ENCODE results near the gene CEP126. TPM values are rescaled to one million over a fixed set of nuclear protein-coding genes. Genes with fewer than 3 reads are reported as not detected.
"Not testable (repeated sequence)": the region's sequence is repeated elsewhere in the genome, so short reads cannot be mapped to it uniquely, and the experiment has no call there.

Gene CEP126
- total and polyA plus RNA-seq, 2 of the 13 experiments (the other 11 are each of a cell fraction or from before 2014, with no cell fraction given) = 1.4 to 1.7 TPM

DNA sequence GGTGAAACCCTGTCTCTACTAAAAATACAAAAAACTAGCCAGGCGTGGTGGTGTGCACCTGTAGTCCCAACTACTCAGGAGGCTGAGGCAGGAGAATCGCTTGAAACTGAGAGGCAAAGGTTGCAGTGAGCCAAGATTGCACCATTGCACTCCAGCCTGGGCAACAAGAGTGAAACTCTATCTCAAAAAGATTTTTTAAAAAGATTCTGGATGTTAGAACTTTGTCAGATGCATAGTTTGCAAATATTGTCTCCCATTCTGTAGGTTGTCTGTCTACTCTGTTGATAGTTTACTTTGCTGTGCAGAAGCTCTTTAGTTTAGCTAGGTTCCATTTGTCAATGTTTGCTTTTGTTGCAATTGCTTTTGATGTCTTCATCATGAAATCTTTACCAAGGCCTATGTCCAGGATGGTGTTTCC, 79.3 kb downstream of the CEP126 start (continued):
- TF ChIP-seq, protein P1, sequence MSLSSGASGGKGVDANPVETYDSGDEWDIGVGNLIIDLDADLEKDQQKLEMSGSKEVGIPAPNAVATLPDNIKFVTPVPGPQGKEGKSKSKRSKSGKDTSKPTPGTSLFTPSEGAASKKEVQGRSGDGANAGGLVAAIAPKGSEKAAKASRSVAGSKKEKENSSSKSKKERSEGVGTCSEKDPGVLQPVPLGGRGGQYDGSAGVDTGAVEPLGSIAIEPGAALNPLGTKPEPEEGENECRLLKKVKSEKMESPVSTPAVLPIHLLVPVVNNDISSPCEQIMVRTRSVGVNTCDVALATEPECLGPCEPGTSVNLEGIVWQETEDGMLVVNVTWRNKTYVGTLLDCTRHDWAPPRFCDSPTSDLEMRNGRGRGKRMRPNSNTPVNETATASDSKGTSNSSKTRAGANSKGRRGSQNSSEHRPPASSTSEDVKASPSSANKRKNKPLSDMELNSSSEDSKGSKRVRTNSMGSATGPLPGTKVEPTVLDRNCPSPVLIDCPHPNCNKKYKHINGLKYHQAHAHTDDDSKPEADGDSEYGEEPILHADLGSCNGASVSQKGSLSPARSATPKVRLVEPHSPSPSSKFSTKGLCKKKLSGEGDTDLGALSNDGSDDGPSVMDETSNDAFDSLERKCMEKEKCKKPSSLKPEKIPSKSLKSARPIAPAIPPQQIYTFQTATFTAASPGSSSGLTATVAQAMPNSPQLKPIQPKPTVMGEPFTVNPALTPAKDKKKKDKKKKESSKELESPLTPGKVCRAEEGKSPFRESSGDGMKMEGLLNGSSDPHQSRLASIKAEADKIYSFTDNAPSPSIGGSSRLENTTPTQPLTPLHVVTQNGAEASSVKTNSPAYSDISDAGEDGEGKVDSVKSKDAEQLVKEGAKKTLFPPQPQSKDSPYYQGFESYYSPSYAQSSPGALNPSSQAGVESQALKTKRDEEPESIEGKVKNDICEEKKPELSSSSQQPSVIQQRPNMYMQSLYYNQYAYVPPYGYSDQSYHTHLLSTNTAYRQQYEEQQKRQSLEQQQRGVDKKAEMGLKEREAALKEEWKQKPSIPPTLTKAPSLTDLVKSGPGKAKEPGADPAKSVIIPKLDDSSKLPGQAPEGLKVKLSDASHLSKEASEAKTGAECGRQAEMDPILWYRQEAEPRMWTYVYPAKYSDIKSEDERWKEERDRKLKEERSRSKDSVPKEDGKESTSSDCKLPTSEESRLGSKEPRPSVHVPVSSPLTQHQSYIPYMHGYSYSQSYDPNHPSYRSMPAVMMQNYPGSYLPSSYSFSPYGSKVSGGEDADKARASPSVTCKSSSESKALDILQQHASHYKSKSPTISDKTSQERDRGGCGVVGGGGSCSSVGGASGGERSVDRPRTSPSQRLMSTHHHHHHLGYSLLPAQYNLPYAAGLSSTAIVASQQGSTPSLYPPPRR (CRISPR knock-in tag; IDR thresholded peaks at IDR 0.05; ENCODE audit: borderline replicate concordance) = peak; percentile 94
- TF ChIP-seq HNF4G (IDR thresholded peaks at IDR 0.05; ENCODE audit: borderline replicate concordance, low read depth, low read length) = peak; percentile 42; the same call in 1 of the 2 replicates
- TF ChIP-seq HNF4G (CRISPR knock-in tag; IDR thresholded peaks at IDR 0.05; ENCODE audit: borderline replicate concordance, low read depth); CREB1 (IDR thresholded peaks at IDR 0.05): not testable (repeated sequence)
- peak; percentile 78; the same call in 1 of the 2 replicates for TF ChIP-seq KDM1A (CRISPR knock-in tag; IDR thresholded peaks at IDR 0.05)
- 0 out of 2 replicates have a peak, but pooled peaks have one; percentile 47 for TF ChIP-seq KLF6 (CRISPR knock-in tag; IDR thresholded peaks at IDR 0.05)
- peak; percentile 91; the same call in 1 of the 2 replicates for TF ChIP-seq TBX3 (IDR thresholded peaks at IDR 0.05; ENCODE audit: borderline replicate concordance)
- peak; percentile 87 for TF ChIP-seq ZNF644 (CRISPR knock-in tag; IDR thresholded peaks at IDR 0.05; ENCODE audit: low read depth)
- TF ChIP-seq TEAD3 (CRISPR knock-in tag; optimal IDR thresholded peaks at IDR 0.05; ENCODE audit: borderline replicate concordance) = peak; percentile 60
- TF ChIP-seq ZNF772 (CRISPR knock-in tag; IDR thresholded peaks at IDR 0.05) = peak; percentile 63; the same call in 1 of the 2 replicates
- TF ChIP-seq GATA4 (IDR thresholded peaks at IDR 0.05; ENCODE audit: borderline replicate concordance, low read depth) = peak; percentile 89
- peak in 1 of 2 experiments; percentile 86; a peak in 1 of 4 replicates for TF ChIP-seq KLF16 (CRISPR knock-in tag; IDR thresholded peaks at IDR 0.05)
- peak; percentile 96 for TF ChIP-seq SIX1 (CRISPR knock-in tag; IDR thresholded peaks at IDR 0.05; ENCODE audit: borderline replicate concordance)
- 0 out of 2 replicates have a peak, but pooled peaks have one; percentile 18 for TF ChIP-seq ZSCAN31 (CRISPR knock-in tag; IDR thresholded peaks at IDR 0.05; ENCODE audit: low read depth)
- peak; percentile 65 for TF ChIP-seq CBX1 (IDR thresholded peaks at IDR 0.05; ENCODE audit: low read depth)
- TF ChIP-seq ZNF747 (CRISPR knock-in tag; IDR thresholded peaks at IDR 0.05; ENCODE audit: borderline replicate concordance) = peak; percentile 18; the same call in 1 of the 2 replicates
- peak; percentile 95 for TF ChIP-seq FOXA1 (IDR thresholded peaks at IDR 0.05)
- peak; percentile 97 for TF ChIP-seq FOXA1 (CRISPR knock-in tag; IDR thresholded peaks at IDR 0.05)
- TF ChIP-seq YEATS4 (CRISPR knock-in tag; IDR thresholded peaks at IDR 0.05; ENCODE audit: borderline replicate concordance) = peak; percentile 31; the same call in 1 of the 2 replicates
- peak; percentile 47; the same call in 1 of the 2 replicates for TF ChIP-seq FOXK2 (IDR thresholded peaks at IDR 0.05)
- TF ChIP-seq NR2F2 (IDR thresholded peaks at IDR 0.05; ENCODE audit: borderline replicate concordance, low read depth) = peak; percentile 75; the same call in 1 of the 2 replicates
- peak; percentile 85; the same call in 1 of the 2 replicates for TF ChIP-seq CBX5 (CRISPR knock-in tag; IDR thresholded peaks at IDR 0.05; ENCODE audit: borderline replicate concordance)
- peak; percentile 66 for TF ChIP-seq CREB1 (CRISPR knock-in tag; IDR thresholded peaks at IDR 0.05)
- peak; percentile 53; the same call in 1 of the 2 replicates for TF ChIP-seq ZNF788 (CRISPR knock-in tag; IDR thresholded peaks at IDR 0.05; ENCODE audit: borderline replicate concordance)
- TF ChIP-seq, protein P2, sequence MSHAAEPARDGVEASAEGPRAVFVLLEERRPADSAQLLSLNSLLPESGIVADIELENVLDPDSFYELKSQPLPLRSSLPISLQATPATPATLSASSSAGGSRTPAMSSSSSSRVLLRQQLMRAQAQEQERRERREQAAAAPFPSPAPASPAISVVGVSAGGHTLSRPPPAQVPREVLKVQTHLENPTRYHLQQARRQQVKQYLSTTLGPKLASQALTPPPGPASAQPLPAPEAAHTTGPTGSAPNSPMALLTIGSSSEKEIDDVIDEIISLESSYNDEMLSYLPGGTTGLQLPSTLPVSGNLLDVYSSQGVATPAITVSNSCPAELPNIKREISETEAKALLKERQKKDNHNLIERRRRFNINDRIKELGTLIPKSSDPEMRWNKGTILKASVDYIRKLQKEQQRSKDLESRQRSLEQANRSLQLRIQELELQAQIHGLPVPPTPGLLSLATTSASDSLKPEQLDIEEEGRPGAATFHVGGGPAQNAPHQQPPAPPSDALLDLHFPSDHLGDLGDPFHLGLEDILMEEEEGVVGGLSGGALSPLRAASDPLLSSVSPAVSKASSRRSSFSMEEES (CRISPR knock-in tag; IDR thresholded peaks at IDR 0.05) = peak; percentile 71; the same call in 1 of the 2 replicates
- TF ChIP-seq ZMYM4 (CRISPR knock-in tag; IDR thresholded peaks at IDR 0.05) = peak; percentile 83; the same call in 1 of the 2 replicates
- peak; percentile 44; the same call in 1 of the 2 replicates for TF ChIP-seq ZNF205 (CRISPR knock-in tag; IDR thresholded peaks at IDR 0.05)

All from HepG2 (cell line).